Fibroblast of lung (primary cell): ENCODE data around the gene TMEM178A. TPM values are rescaled to one million over a fixed set of nuclear protein-coding genes. Genes with fewer than 3 reads are reported as not detected.

ENCODE experiments used
- DNase-seq, 2 donors: peaks; one replicate each; pipeline versions ENCODE4 v3.0.0 to v3.0.0-alpha.2; 2010; ENCODE audit warnings: low read depth in 2 of 2
- H2AFZ ChIP-seq: 2 replicates; pipeline ENCODE4 v1.5.1; 2012; ENCODE audit warnings: low read length, control low read depth, inconsistent platforms
- H3K27ac ChIP-seq: 2 replicates; pipeline ENCODE4 v1.5.1; 2011; ENCODE audit warnings: low read length, control low read depth; ENCODE audit not compliant: insufficient read depth
- H3K27me3 ChIP-seq: 2 replicates; pipeline ENCODE4 v1.5.1; 2011; ENCODE audit warnings: mild to moderate bottlenecking, low read length; ENCODE audit not compliant: control insufficient read depth, insufficient read depth
- H3K36me3 ChIP-seq: 2 replicates; pipeline ENCODE4 v1.5.1; 2011; ENCODE audit warnings: low read length; ENCODE audit not compliant: control insufficient read depth, insufficient read depth
- H3K4me1 ChIP-seq: 2 replicates; pipeline ENCODE4 v1.5.1; 2011; ENCODE audit warnings: low read length; ENCODE audit not compliant: control insufficient read depth, insufficient read depth; ENCODE audit errors: extremely low read depth
- H3K4me2 ChIP-seq: 2 replicates; pipeline ENCODE4 v1.5.1; 2011; ENCODE audit warnings: low read length, control low read depth; ENCODE audit not compliant: insufficient read depth; ENCODE audit errors: extremely low read depth
- H3K4me3 ChIP-seq, 4 experiments: fragments of 200-600 bp in 1 of 4; sonication (generic) in 1 of 4; replicated peaks in 1 of 4; 2 replicates each; pipeline ENCODE4 v1.5.1; 2011 to 2016; ENCODE audit warnings: low read length in 4 of 4, low read depth in 3 of 4, mild to moderate bottlenecking in 3 of 4, control low read depth in 2 of 4, inconsistent platforms in 1 of 4, mixed read lengths in 1 of 4; ENCODE audit not compliant: insufficient read depth in 1 of 4; ENCODE audit errors: control extremely low read depth in 1 of 4
- H3K79me2 ChIP-seq: 2 replicates; pipeline ENCODE4 v1.5.1; 2012; ENCODE audit warnings: mild to moderate bottlenecking, low read length, inconsistent platforms; ENCODE audit not compliant: control insufficient read depth, insufficient read depth
- H3K9ac ChIP-seq: 2 replicates; pipeline ENCODE4 v1.5.1; 2011; ENCODE audit warnings: mild to moderate bottlenecking, low read length, control low read depth; ENCODE audit not compliant: insufficient read depth
- H3K9me3 ChIP-seq: 2 replicates; pipeline ENCODE4 v1.5.1; 2012; ENCODE audit warnings: low read depth, low read length; ENCODE audit not compliant: control insufficient read depth, insufficient read depth
- H4K20me1 ChIP-seq: 2 replicates; pipeline ENCODE4 v1.5.1; 2011; ENCODE audit warnings: low read length; ENCODE audit not compliant: control insufficient read depth, insufficient read depth; ENCODE audit errors: extremely low read depth
- EZH2 ChIP-seq: IDR thresholded peaks from 2 replicates; pipeline ENCODE4 v1.5.1; 2012; ENCODE audit warnings: low read length, control low read depth, mild to moderate bottlenecking; ENCODE audit errors: missing control alignments
- polyA plus RNA-seq, 2 donors: library from polyadenylated mRNA; depleted of rRNA in 1 of 2; stranded (reverse) in 1 of 2; unstranded in 1 of 2; fragments of >200 nt; gene quantifications; 2 replicates each; pipeline ENCODE4 v1.2.1, GENCODE V29; 2011 to 2012; ENCODE audit warnings: missing spikeins in 1 of 2
- total RNA-seq: library from RNA; depleted of rRNA; stranded (reverse); fragments of >200 nt; gene quantifications from 2 replicates; pipeline ENCODE4 v1.2.1, GENCODE V29; 2014
- TF ChIP-seq, protein P1 (sequence below), 2 donors: IDR thresholded peaks in 1 of 2; conservative IDR thresholded peaks in 1 of 2; 1 replicate in 1 of 2; 2 replicates in 1 of 2; pipeline ENCODE4 v1.5.1; 2011 to 2012; ENCODE audit warnings: low read length in 2 of 2, control low read depth in 1 of 2, inconsistent platforms in 1 of 2, low read depth in 1 of 2, mild to moderate bottlenecking in 1 of 2

TMEM178A gene
- total and polyA plus RNA-seq, 2 donors (not counting 1 experiment from before 2014, with no cell fraction given): 1.5 to 6.9 TPM

DNA sequence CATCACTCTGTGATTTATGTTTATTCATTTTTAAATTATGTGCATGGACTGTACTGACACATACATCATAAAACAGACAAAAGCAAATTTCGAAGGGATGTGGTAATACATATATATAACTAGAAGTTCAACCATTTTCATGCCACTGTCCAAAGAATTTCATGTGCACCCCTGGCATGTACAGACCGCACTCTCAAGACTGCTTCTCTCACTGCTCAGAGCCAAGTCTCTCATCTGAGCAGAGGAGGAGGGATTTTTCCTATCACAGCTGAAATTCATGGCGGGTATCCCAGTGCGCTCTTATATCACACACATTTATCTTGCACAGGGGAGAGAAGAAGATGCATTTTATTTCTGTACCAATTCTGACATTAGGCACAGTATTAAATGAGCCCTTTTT lies 5.9 kb downstream of the TMEM178A start:
- no peak for DNase-seq
- Histone ChIP-seq H3K9ac (no peak overlapping the region), H3K4me2 (no peak overlapping the region), H3K27ac (no peak overlapping the region), H3K36me3 (no peaks in the 10 kb centered on the region), H2AFZ (no peak overlapping the region), H4K20me1 (no peaks in the 10 kb centered on the region), H3K4me1 (peaks cover 2% of the 10 kb centered on the region), H3K4me3 (no peak overlapping the region), H3K27me3 (peaks cover 32% of the 10 kb centered on the region), H3K9me3 (no peaks in the 10 kb centered on the region), H3K79me2 (no peaks in the 10 kb centered on the region)
- TF ChIP-seq, protein P1, sequence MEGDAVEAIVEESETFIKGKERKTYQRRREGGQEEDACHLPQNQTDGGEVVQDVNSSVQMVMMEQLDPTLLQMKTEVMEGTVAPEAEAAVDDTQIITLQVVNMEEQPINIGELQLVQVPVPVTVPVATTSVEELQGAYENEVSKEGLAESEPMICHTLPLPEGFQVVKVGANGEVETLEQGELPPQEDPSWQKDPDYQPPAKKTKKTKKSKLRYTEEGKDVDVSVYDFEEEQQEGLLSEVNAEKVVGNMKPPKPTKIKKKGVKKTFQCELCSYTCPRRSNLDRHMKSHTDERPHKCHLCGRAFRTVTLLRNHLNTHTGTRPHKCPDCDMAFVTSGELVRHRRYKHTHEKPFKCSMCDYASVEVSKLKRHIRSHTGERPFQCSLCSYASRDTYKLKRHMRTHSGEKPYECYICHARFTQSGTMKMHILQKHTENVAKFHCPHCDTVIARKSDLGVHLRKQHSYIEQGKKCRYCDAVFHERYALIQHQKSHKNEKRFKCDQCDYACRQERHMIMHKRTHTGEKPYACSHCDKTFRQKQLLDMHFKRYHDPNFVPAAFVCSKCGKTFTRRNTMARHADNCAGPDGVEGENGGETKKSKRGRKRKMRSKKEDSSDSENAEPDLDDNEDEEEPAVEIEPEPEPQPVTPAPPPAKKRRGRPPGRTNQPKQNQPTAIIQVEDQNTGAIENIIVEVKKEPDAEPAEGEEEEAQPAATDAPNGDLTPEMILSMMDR (conservative IDR thresholded peaks at IDR 0.05 in 1 of 2, IDR thresholded peaks at IDR 0.05 in 1 of 2; ENCODE audit: low read depth in 1 of 2, low read length in 2 of 2): no peak
- TF ChIP-seq EZH2: no peak

DNA sequence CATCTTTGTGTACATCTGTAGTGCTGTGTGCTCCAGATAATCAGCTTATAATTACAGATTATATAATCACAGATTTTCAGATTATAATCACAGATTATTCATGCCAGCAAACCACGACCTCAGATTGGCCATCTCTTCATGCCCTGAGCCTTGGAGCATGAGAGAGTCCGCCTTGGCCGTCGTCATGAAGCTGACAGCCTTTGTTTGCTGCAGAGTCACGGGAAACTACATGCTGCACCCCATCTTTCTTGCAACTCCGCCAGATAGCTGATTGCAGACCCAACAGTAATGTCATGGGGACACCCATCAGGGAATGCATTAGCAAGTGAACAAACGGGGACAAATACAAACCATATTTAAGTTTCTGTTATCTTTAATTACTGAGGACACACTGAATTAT lies 7.3 kb downstream of the TMEM178A start:
- H3K79me2 ChIP-seq: no peaks in the 10 kb centered on the region
- no peaks in the 10 kb centered on the region for H4K20me1 ChIP-seq
- no peaks in the 10 kb centered on the region for H3K4me1 ChIP-seq
- H3K27me3 ChIP-seq: peaks cover 21% of the 10 kb centered on the region
- no peak overlapping the region for H3K9ac ChIP-seq
- no peak overlapping the region for H2AFZ ChIP-seq
- no peak overlapping the region for H3K4me2 ChIP-seq
- no peaks in the 10 kb centered on the region for H3K36me3 ChIP-seq
- no peak for DNase-seq
- TF ChIP-seq, protein P1 (conservative IDR thresholded peaks at IDR 0.05 in 1 of 2, IDR thresholded peaks at IDR 0.05 in 1 of 2; ENCODE audit: low read depth in 1 of 2, low read length in 2 of 2): no peak
- no peak for TF ChIP-seq EZH2
- H3K4me3 ChIP-seq: no peak overlapping the region
- H3K27ac ChIP-seq: no peak overlapping the region
- no peaks in the 10 kb centered on the region for H3K9me3 ChIP-seq

DNA sequence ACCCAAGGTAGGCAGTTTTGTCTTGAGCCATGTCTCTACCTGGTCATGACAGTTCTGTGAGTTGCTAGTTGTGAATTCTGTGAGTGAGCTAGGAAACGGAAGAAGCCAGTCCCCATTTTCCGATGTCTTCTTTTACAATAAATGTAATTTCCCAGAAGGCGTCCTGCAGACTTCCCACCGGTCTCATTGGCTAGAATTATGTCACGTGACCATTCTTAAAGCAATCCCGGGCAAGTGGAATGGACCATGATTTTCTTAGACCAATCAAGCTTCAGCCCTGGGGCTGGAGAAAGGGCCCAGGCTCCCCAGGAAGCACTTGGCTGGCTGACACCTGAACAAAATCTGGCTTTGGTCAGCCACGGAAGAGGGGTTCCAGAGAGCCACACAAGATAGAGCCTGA lies 10.6 kb downstream of the TMEM178A start:
- Histone ChIP-seq H2AFZ (no peak overlapping the region), H3K36me3 (no peaks in the 10 kb centered on the region), H3K4me2 (no peak overlapping the region), H3K4me1 (no peaks in the 10 kb centered on the region), H3K4me3 (no peak overlapping the region), H3K27ac (no peak overlapping the region), H3K79me2 (no peaks in the 10 kb centered on the region), H3K27me3 (peaks cover 11% of the 10 kb centered on the region), H3K9ac (no peak overlapping the region), H4K20me1 (no peaks in the 10 kb centered on the region), H3K9me3 (no peaks in the 10 kb centered on the region)
- DNase-seq: no peak
- TF ChIP-seq, protein P1 (conservative IDR thresholded peaks at IDR 0.05 in 1 of 2, IDR thresholded peaks at IDR 0.05 in 1 of 2; ENCODE audit: low read depth in 1 of 2, low read length in 2 of 2): no peak
- TF ChIP-seq EZH2: no peak
